HG02852 (cell line): Measurements from ENCODE around the gene UGT2B11.
"Not testable (repeated sequence)": the region's sequence is repeated elsewhere in the genome, so short reads cannot be mapped to it uniquely, and the experiment has no call there.

ENCODE experiments used
- ATAC-seq: cut with Tn5 transposase; IDR thresholded peaks from one replicate; pipeline ENCODE4 v1.9.1; 2021; ENCODE audit warnings: mild to moderate bottlenecking, moderate library complexity; ENCODE audit not compliant: unreplicated experiment

The UGT2B11 gene

DNA sequence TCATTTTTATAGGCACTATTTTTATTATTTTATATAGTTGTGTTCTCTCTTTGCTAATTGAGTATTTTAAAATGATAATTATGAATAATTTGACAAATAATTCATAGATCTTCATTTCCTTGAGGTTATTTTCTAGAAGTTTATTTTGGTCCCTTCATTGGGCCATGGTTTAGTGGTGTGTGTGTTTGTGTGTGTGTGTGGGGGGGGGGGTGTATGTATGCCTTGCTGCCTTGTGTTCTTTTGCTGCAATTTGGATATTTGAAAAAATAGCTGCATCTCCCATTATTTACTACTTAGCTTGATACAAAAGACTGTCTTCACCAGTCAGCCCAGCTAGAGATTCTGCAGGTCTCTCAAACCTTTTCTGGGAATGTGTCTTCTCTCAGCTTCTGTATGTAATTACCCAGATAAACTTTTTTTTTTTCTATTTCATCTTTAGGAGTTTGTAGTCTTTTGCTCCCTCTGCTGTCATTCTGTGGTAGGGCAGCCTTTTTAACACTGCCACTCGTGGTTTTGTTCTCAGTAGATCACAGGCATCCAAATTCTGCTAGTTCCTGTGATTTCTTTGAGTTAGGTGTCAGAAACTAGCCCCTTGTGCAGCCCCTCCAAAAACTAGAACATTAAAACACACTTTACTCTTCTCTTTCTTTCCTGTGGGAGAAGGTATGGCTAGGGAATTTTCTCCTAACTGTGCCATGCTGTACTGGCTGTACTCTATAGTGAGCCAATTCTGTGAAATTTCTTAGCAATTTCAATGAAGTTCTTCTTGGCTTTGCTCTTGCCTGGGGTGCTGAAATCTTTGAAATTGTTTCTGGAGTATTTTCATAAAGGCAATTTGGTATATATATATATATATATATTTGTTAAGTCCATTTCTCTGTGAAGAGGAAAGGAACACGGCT lies 44.1 kb downstream of the UGT2B11 start:
- ATAC-seq, result peak; percentile 86

DNA sequence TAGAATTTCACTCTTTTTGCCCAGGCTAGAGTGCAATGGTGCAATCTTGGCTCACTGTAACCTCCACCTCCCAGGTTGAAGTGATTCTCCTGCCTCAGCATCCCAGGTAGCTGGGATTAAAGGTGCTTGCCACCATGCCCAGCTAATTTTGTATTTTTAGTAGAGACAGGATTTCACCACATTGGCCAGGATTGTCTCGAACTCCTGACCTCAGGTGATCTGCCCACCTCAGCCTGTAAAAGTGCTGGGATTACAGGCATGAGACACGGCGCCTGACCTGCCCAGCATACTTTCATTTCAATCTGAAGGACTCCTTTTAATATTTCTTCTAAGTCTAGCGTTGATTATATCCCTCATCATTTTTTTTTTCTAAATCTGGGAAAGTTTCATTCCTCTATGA lies 45.4 kb downstream of the UGT2B11 start:
- ATAC-seq, result not testable (repeated sequence)

DNA sequence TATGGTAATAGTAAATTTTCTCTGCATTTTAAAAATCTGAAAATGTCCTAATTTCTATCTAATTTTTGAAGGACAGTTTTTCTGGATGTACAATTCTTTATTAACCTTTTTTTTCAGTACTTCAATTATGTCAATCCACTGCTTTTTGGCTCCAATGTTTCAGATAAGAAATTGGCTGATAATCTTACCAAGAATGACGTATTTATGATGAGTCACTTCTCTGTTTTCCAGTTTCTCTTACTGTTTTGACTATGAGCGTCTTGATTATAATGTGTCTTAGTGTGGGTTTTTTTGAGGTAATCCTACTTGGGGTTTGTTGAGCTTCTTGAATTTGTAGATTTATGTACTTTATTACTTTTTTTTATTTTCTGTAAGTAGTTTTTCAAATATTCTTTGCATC lies 47.2 kb downstream of the UGT2B11 start:
- no peak for ATAC-seq

DNA sequence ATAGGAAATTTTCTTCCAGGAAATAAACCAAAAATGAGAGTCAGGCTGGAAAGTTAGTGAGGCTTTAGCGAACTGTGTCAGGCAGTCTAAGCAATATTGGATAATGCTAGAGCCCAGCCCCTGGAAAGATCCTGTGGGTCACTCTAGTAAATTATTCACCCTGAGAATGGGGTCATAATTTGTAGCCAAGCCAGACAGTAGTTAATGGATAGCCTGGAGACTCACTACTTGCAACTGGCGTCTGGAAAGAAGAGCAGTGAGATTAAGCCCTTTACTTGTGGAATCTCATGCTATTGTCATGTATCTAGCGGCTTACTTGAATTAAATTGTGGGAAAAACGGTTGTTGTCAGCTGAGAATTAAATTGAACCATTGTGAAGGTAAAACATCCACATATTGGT lies 48.2 kb downstream of the UGT2B11 start:
- not testable (repeated sequence) for ATAC-seq

DNA sequence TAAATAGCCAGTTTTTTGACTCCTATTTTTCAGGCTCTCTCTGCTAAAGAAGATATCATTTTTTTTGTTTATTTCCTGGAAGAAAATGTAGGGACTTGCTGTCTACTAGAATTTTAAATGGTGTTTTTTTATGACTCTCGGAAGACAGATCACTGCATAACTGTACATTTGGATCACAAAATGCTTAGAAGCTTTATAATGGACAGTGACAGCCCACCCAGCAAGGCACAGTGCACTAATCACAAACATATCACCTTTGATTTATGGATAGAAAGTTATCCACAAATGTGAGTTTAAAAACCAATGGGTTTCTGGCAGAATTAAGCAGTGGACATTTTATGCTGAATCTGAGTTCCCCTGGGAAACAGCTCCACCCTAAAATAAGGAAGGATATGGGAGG lies 48.8 kb downstream of the UGT2B11 start:
- ATAC-seq, result not testable (repeated sequence)

DNA sequence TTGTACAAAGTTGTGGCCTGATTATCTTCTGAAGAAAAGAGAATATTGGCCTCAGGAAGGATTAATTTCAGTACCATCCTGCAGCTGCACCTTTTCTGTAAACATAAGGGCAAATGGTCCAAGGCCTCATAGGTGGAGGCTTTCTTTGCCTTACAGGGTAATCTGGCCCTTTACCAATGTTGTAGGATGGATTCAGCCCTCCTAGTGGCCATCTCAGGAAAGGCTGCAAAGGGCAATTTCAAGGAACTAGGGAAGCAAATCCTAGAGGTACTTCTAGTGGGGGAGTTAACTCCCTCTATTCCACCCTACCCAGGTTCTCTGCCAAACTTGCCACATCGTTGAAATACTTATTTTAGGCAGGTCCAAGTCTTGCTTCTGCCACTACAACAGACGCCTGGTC lies 57.6 kb downstream of the UGT2B11 start:
- ATAC-seq, result no peak

DNA sequence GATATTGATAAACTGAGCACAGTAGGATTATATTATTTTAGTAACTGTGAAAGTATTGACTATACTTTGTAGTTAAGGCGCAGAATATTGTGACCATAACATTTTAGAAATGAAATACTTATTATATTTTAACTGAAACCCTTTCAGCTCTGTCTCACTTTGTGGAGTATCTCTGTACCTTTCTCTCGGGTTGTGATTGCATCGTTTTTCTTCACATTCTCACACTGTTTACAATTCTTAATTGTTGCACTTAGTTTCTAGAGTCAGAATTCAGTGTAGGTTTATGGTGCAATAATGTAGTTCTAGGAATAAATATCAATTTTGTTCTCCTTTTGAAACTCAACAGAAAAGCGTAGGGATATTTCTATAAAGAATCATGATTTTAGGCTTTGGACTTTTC lies 60.5 kb downstream of the UGT2B11 start:
- ATAC-seq, result no peak
